DOHH2 (cell line): Measurements from ENCODE around the gene OR10A6.

Source experiments
- H3F3A ChIP-seq: fragments of 200-600 bp; sonication (generic), shearing (Covaris generic); 2 replicates; pipeline ENCODE4 v1.6.0; 2016; ENCODE audit warnings: antibody characterized with exemption, mild to moderate bottlenecking; ENCODE audit not compliant: control insufficient read depth, insufficient read depth
- H3K27ac ChIP-seq: fragments of 200-600 bp; sonication (generic); 2 replicates; pipeline ENCODE4 v1.5.1; 2014; ENCODE audit warnings: low read depth, mild to moderate bottlenecking, low read length, moderate library complexity
- H3K27me3 ChIP-seq: fragments of 200-600 bp; sonication (generic); 2 replicates; pipeline ENCODE4 v1.6.1; 2014; ENCODE audit warnings: mild to moderate bottlenecking, low read length, mixed read lengths; ENCODE audit not compliant: control insufficient read depth
- H3K36me3 ChIP-seq: fragments of 200-600 bp; sonication (generic); 2 replicates; pipeline ENCODE4 v1.6.1; 2014; ENCODE audit warnings: mild to moderate bottlenecking, low read length, moderate library complexity, mixed read lengths; ENCODE audit not compliant: control insufficient read depth
- H3K4me1 ChIP-seq: fragments of 200-600 bp; sonication (generic); 2 replicates; pipeline ENCODE4 v1.6.1; 2014; ENCODE audit warnings: mild to moderate bottlenecking, low read length, mixed read lengths; ENCODE audit not compliant: control insufficient read depth
- H3K4me2 ChIP-seq: fragments of 200-600 bp; sonication (generic); 2 replicates; pipeline ENCODE4 v1.6.0; 2014; ENCODE audit warnings: mild to moderate bottlenecking, low read length, moderate library complexity
- H3K4me3 ChIP-seq: fragments of 200-600 bp; sonication (generic); 2 replicates; pipeline ENCODE4 v1.5.1; 2014; ENCODE audit warnings: mild to moderate bottlenecking, low read length, mixed read lengths
- H3K79me2 ChIP-seq: fragments of 200-600 bp; sonication (generic); 2 replicates; pipeline ENCODE4 v1.6.1; 2014; ENCODE audit warnings: mild to moderate bottlenecking, low read length, mixed read lengths; ENCODE audit not compliant: control insufficient read depth
- H3K9me2 ChIP-seq: fragments of 200-600 bp; sonication (generic); replicated peaks from 2 replicates; pipeline ENCODE4 v1.6.1; 2014; ENCODE audit warnings: mild to moderate bottlenecking, low read length, mixed read lengths; ENCODE audit not compliant: control insufficient read depth
- H3K9me3 ChIP-seq: fragments of 200-600 bp; sonication (generic); 2 replicates; pipeline ENCODE4 v1.6.1; 2014; ENCODE audit warnings: antibody characterized with exemption, low read length, mixed read lengths; ENCODE audit not compliant: control insufficient read depth, insufficient read depth
- H4K20me1 ChIP-seq: fragments of 200-600 bp; sonication (generic); 2 replicates; pipeline ENCODE4 v1.6.0; 2014; ENCODE audit warnings: low read depth, mild to moderate bottlenecking, antibody characterized with exemption, low read length, moderate library complexity; ENCODE audit not compliant: control insufficient read depth, insufficient read depth
- EZH2phosphoT487 ChIP-seq: fragments of 200-600 bp; sonication (generic); IDR thresholded peaks from 2 replicates; pipeline ENCODE4 v1.6.1; 2017; ENCODE audit warnings: borderline replicate concordance, mild to moderate bottlenecking, antibody characterized with exemption, low read length, moderate library complexity, mixed read lengths
- TF ChIP-seq, protein P1 (sequence below): fragments of 200-600 bp; sonication (generic); IDR thresholded peaks from one replicate; pipeline ENCODE4 v1.5.1; 2014; ENCODE audit warnings: antibody characterized with exemption, mild to moderate bottlenecking, low read depth, low read length; ENCODE audit not compliant: poor library complexity, severe bottlenecking

The OR10A6 gene

DNA sequence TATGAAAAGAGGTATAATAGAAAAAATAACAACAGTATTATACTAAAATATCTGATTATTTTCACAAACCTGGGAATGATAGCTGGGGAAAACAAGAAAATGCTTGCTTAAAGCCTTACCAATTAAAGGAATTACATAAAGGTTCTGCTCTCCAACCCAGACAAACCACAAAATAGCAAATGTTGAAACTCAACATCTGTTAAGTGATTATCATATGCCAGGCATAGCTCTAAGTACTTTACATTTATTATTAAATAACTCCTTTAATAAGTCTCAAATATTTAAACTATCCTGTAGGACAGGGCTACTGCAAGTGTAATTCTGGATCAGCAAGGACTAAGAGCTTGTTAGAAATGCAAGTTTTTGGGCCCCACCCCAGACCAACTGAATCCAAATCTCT is 20.1 kb downstream of the OR10A6 start:
- Histone ChIP-seq H3K9me2 (no peaks in the 10 kb centered on the region), H3K79me2 (no peaks in the 10 kb centered on the region), H3K27me3 (0 out of 2 replicates have a peak, but pooled peaks cover 4% of the 10 kb centered on the region), H3K36me3 (no peaks in the 10 kb centered on the region), H3K9me3 (no peaks in the 10 kb centered on the region), H3F3A (no peaks in the 10 kb centered on the region), H3K4me2 (no peak overlapping the region), H3K27ac (no peak overlapping the region), H4K20me1 (no peaks in the 10 kb centered on the region), H3K4me3 (no peak overlapping the region), H3K4me1 (peaks cover 16% of the 10 kb centered on the region)
- no peak for TF ChIP-seq EZH2phosphoT487
- TF ChIP-seq, protein P1, sequence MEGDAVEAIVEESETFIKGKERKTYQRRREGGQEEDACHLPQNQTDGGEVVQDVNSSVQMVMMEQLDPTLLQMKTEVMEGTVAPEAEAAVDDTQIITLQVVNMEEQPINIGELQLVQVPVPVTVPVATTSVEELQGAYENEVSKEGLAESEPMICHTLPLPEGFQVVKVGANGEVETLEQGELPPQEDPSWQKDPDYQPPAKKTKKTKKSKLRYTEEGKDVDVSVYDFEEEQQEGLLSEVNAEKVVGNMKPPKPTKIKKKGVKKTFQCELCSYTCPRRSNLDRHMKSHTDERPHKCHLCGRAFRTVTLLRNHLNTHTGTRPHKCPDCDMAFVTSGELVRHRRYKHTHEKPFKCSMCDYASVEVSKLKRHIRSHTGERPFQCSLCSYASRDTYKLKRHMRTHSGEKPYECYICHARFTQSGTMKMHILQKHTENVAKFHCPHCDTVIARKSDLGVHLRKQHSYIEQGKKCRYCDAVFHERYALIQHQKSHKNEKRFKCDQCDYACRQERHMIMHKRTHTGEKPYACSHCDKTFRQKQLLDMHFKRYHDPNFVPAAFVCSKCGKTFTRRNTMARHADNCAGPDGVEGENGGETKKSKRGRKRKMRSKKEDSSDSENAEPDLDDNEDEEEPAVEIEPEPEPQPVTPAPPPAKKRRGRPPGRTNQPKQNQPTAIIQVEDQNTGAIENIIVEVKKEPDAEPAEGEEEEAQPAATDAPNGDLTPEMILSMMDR, result no peak

DNA sequence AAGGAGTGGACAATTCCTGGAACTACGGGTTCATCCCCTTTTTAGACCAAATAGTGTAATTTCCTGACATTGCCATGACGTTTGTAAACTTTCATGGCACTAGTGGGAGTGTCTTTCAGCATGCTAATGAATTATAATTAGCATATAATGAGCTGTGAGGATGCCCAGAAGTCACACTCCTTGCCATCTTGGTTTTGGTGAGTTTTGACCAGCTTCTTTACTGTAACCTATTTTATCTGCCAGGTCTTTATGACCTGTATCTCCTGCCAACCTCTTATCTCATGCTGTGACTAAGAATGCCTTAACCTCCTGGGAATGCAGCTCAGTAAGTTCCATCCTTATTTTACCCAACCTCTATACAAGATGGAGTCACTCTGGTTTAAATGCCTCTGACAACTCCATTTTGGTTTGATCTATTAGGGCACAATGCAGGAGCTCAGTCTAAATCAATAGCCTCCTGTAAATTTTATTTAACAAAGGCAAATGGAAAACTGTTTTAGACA is 20.7 kb downstream of the OR10A6 start:
- Histone ChIP-seq H3K27ac (no peak overlapping the region), H3K4me2 (no peak overlapping the region)

DNA sequence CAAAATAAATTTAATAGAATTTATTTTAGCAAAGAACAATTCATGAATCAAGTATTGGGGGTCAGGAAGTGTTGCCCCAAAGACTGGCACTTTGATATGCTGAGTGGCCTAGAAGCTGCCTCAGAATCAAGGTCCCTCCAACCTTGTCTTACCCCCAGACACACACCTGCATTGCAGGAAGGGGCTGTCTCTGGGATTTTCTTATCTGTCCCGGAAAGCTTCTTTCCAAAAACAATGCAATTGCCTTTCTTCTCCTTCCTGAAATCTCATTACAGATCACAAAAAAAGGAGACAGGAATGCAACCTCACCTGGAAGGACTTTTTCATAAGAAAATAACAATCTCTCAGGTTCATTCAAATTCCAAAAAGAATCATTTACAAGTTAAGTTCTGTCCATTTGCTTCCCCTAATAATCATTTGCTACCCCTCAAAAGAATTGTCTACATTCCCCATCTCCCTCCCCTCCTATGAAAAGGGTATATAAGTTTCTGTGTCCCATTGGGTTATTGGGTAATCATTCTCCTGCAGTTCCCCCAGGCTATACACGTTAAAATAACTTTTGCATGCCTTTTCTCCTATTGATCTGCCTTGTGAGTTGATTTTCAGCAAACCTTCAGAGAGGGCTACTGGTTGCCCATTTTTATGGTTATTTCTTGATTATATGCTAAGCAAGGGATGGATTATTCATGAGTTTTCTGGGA is 21.3 kb downstream of the OR10A6 start:
- Histone ChIP-seq H3F3A (no peaks in the 10 kb centered on the region), H3K4me1 (peaks cover 18% of the 10 kb centered on the region), H4K20me1 (no peaks in the 10 kb centered on the region), H3K4me2 (no peak overlapping the region), H3K9me3 (no peaks in the 10 kb centered on the region), H3K79me2 (no peaks in the 10 kb centered on the region), H3K9me2 (no peaks in the 10 kb centered on the region), H3K27me3 (0 out of 2 replicates have a peak, but pooled peaks cover 4% of the 10 kb centered on the region), H3K27ac (no peak overlapping the region), H3K36me3 (no peaks in the 10 kb centered on the region), H3K4me3 (no peak overlapping the region)
- no peak for TF ChIP-seq EZH2phosphoT487
- TF ChIP-seq, protein P1, result no peak

More for the DNA sequence above, 20.7 kb downstream of the OR10A6 start:
- Histone ChIP-seq H3K36me3 (no peaks in the 10 kb centered on the region), H4K20me1 (no peaks in the 10 kb centered on the region), H3K9me3 (no peaks in the 10 kb centered on the region), H3K9me2 (no peaks in the 10 kb centered on the region), H3K27me3 (0 out of 2 replicates have a peak, but pooled peaks cover 4% of the 10 kb centered on the region), H3K79me2 (no peaks in the 10 kb centered on the region), H3F3A (no peaks in the 10 kb centered on the region), H3K4me3 (no peak overlapping the region), H3K4me1 (peaks cover 18% of the 10 kb centered on the region)
- TF ChIP-seq, protein P1, result no peak
